HG02938 (cell line): Measurements from ENCODE around the gene UCK1.
"Not testable (repeated sequence)": the region's sequence is repeated elsewhere in the genome, so short reads cannot be mapped to it uniquely, and the experiment has no call there.

ENCODE experiments used
- ATAC-seq: cut with Tn5 transposase; IDR thresholded peaks from one replicate; pipeline ENCODE4 v1.9.1; 2021; ENCODE audit warnings: mild to moderate bottlenecking, moderate library complexity; ENCODE audit not compliant: unreplicated experiment

UCK1 gene

DNA sequence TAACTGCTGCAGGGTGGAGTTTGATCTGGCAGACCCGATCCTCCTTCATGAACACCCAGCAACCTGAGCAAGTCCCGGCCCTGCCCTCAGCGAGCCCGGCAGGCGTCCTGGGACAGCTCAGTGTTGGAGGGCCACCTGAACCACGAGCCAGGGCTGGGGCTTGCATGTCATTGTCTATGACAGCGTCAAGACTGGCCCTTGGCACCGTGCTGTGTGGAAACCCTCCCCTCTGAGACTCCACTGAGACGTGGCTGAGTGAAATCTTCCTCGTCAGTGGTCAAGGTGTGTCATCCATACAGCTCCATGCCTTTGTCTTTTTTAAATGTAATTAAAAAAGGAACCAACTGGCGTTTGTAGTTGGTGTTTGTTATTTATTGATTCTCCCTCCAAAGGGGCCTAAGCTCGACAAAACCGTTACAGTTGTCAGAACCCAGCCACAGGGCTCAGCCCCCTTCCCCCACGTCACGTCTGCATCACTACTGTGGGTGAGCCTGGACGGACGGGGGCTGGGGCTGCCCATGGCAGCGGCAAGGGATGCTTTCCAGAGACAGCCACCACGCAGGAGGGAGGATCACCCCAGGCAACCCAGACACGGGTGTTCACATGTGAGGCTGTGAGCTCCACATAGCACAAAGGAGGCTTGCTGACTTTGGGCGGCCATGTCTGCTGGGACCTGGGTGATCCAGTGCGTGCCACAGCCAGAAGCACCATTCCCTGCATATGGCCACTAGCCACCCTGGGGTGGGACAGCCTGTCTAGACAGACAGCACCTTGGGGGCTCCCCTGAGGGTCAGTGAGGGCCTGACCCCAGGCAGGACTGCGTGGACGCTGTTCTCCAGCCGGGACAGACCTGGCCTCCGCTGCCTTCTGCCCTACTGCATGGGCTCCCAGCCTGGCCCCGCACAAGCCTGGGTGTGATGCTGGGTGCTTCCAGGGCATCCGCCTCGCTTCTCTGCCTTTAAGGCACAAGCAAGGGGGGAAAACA lies 7.3 kb downstream of the UCK1 start:
- no peak for ATAC-seq

GRCh38 chr9:131523086-131523388 lies 8.0 kb downstream of the UCK1 start:
- no peak for ATAC-seq

DNA sequence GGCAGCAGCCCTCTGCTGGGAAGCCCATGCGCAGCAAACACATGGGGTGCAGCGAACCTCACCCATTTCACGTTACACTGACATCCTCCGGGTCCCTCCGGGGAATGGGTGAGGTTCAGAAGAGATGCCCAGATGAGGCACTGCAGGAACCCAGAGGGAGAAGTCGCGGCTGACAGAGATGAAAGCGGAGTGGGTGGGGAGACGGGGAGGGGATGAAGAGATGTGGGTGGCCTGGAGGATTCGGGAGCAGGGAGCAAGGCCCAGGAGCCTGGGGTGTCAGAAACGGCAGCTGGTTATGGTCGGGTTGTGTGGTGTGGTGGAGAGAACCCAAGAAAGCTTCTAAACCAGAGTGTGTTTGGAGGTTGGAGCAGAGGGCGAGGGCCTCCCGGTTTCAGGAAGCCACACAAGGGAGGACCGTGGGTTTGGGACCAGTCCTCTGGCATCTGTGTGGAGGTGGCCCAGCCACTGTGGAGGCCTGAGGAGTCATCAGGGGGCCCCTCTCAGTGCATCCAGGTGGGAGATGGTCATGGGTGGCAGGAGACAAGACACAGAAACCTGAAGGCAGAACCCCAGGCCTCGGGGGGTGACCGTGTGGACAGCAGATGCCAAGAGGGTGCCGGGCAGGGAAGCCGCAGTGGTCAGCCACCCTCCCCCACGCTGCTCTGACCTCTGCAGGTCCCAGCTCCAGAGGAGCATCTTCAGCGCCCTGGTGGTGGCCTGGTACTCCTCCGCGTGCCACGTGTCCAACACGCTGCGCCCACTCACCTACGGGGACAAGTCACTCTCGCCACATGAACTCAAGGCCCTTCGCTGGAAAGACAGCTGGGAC lies 8.6 kb downstream of the UCK1 start:
- ATAC-seq = no peak

- no peak for ATAC-seq
Observed at GRCh38 chr9:131521822-131522221, 9.2 kb downstream of the UCK1 start.

GRCh38 chr9:131521203-131521602 lies 9.9 kb downstream of the UCK1 start:
- ATAC-seq = no peak

DNA sequence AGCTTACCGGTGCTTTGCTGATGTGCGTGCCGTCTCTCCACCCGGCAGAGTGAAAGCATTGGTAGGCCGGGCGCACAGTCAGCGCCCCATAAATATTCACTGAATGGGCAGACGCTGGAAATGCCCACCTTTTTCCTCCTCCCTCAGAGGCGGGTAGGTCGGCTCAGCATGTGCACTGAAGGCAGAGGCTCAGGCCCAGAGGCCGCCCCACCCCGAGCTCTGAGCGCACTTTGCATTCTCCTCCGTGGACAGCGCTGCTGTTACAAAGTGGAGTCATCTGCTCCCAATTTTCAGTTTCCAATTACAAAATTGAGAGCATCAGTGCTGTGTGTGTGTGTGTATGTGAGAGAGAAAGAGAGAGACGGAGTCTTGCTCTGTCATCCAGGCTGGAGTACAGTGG lies 10.6 kb downstream of the UCK1 start:
- ATAC-seq = no peak

DNA sequence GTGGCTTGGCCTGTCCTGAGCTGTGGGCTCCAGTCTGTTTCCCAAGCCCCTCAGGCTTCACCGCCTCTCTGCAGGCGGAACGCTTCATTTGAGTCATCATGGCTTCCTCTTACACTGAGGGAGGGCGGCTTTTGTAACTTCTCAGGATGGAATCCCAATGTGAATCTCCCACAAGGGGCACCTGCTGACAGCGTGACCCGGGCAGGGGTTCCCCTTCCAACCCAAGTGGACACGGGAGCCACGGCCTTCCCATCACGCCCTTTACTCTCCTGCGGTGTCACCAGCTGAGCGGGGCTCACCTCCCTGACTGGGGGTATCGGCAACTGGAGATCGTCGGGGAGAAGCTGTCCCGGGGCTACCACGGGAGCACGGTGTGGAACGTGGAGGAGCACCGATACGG lies 12.5 kb downstream of the UCK1 start:
- ATAC-seq = no peak

GRCh38 chr9:131517761-131518190 lies 13.3 kb downstream of the UCK1 start:
- ATAC-seq = no peak

- no peak for ATAC-seq
Observed at GRCh38 chr9:131516930-131517329, 14.1 kb downstream of the UCK1 start.

- no peak for ATAC-seq
Observed at GRCh38 chr9:131516100-131516499, 15.0 kb downstream of the UCK1 start.

DNA sequence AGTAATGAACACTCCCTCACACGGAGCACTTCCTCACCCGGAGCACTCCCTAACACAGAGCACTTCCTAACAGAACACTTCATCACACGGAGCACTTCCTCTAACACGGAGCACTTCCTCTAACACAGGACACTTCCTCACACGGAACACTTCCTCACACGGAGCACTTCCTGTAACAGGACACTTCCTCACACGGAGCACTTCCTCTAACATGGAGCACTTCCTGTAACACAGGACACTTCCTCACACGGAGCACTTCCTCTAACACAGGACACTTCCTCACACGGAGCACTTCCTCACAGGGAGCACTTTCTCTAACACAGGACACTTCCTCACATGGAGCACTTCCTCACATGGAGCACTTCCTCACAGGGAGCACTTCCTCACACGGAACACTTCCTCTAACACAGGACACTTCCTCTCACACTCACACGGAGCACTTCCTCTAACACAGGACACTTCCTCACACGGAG lies 15.5 kb downstream of the UCK1 start:
- not testable (repeated sequence) for ATAC-seq

- no peak for ATAC-seq
Observed at GRCh38 chr9:131513177-131513576, 17.9 kb downstream of the UCK1 start.

GRCh38 chr9:131511880-131512279 lies 19.2 kb downstream of the UCK1 start:
- no peak for ATAC-seq

- ATAC-seq = no peak
Observed at GRCh38 chr9:131511416-131511815, 19.6 kb downstream of the UCK1 start.

DNA sequence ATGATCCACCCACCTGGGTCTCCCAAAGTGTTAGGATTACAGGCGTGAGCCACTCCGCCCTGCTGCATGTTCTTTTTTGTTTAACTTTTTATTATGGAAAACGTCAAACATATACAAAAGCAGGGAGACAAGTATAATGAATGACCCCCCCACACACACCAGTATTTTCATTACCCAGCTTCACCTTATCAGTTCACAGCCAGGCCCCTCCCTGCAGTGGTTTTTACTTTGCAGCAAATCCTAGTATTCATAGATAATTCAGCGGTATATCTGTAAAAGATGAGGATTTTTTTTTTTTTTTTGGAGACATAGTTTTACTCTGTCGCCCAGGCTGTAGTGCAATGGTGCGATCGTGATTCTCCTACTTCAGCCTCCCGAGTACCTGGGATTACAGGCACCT lies 26.1 kb downstream of the UCK1 start:
- ATAC-seq = no peak

DNA sequence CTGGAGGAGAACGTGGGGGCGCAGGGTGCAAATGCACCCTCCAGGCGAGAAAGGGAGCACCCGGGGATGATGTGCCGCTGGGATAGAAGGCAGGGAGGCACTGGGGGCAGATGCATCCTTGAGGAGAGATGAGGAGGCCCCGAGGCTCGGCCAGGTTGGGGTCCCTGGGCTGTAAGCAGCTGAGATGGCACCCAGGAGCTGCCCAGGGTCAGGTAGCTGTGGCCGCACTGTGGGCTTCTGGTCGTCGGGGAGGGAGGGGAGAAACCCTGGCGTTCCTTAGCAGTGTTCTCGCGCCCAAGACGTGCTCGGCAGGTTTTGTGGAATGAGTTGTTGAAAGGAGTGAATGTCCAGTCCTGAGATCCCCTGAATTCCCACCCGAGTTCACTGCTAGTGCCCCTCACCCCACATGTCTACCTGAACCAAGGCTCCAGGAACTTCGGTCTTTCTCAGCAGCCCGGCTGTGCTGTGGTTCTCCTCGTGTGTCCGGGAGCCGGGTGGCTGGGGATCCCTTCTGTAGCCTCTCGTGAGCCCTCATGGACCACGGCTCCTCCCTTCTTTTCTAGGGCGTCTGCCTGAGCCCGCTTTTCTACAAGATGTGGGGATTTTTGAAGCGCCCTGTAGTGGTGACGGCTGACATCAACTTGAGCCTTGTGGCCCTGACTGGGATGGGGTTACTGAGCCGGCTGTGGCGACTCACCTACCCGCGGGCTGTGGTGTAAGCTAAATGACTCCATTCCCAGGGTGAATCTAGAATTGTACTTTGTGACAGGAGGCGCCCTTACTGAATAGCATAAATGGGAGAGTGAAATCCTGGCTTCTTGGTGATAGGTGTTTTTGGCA lies 27.2 kb downstream of the UCK1 start:
- ATAC-seq = no peak

DNA sequence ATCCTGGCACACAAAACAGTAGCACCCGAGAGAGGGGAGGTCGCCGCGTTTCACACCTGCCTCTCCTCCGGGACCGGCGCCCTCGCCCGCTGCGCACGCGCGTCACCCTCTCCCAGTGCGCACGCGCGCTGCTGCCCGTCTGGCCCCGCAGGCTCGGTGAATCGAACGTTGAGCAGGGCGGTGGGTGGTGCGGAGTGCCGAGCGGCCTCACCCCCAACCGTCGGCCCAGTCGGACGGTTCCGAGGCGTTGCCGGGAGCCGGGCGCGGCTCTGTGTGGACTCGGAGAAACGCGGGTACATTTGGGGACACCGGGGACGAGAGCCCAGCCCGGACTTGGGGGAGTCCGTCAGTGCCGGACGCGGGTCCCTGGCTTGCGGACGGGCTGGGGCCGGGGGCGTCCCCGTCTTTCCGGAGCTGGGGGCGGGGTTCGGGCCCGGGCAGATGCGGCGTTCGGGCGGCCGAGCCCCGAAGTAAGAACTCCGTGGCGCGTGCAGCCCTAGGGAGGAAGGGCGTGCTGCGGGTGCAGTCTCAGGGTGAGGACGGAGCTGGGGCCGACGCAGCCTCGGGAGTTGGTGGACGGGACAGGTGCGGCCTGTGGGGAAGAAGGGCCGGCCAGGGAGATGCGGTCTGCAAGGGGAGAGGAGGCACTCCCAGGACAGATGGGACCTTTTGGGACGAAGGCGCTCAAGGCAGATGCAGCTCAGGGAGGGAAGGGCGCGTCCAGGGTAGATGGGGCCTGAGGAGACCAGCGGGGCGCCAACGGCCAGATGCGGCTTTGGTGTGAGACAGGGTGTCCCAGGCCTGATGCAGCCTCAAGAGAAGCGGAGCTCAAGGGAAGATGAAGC lies 28.1 kb downstream of the UCK1 start, which contains the start of gene POMT1:
TSS of gene POMT1 (plus strand) at position 138 of the 845 bp plus-strand sequence. CDS start 1,301 bp downstream, outside the sequence.
- ATAC-seq = no peak

GRCh38 chr9:131500939-131501541 lies 30.0 kb downstream of the UCK1 start:
- no peak for ATAC-seq

DNA sequence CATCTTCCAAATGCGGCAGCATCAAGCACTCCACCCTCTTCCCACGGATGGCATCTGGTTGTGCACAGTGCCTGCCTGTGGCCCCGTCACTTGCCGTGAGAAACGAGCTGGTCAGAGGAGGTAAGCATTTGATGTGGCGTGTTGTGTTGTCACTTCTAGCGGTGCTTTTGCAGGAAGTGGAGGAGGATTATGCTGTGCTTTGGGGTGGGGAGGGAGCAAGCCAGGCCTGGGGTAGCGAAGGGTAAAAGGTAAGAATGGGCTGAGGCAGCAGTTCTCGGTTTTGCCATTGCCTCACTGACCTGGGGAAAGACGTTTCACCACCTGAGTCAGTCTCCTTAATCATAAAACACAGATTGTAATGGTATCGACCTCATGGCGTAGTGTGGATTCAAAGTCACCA lies 30.7 kb downstream of the UCK1 start:
- no peak for ATAC-seq
